Liver (tissue), 9 donors: ENCODE measurements around the gene CLK3. TPM values are rescaled to one million over a fixed set of nuclear protein-coding genes. Genes with fewer than 3 reads are reported as not detected.

ENCODE experiments used
- DNase-seq: peaks from one replicate; pipeline ENCODE4 v3.0.0-alpha.2; 2017; ENCODE audit warnings: low spot score
- H3K27ac ChIP-seq, 2 donors: one replicate each; pipeline ENCODE4 v1.7.0; 2013; ENCODE audit warnings: inconsistent platforms in 2 of 2, low read length in 2 of 2, control low read depth in 1 of 2, low read depth in 1 of 2, mild to moderate bottlenecking in 1 of 2
- H3K27me3 ChIP-seq, 4 donors: one replicate each; pipeline versions ENCODE4 v1.6.1 to v1.7.0; 2013; ENCODE audit warnings: low read length in 3 of 4, inconsistent platforms in 1 of 4, mild to moderate bottlenecking in 1 of 4, moderate library complexity in 1 of 4; ENCODE audit not compliant: control insufficient read depth in 4 of 4, insufficient read depth in 4 of 4
- H3K36me3 ChIP-seq, 4 donors: one replicate each; pipeline versions ENCODE4 v1.6.1 to v1.7.0; 2013; ENCODE audit warnings: low read length in 3 of 4, mild to moderate bottlenecking in 3 of 4, low read depth in 1 of 4, moderate library complexity in 1 of 4; ENCODE audit not compliant: control insufficient read depth in 4 of 4, insufficient read depth in 3 of 4
- H3K4me1 ChIP-seq, 4 donors: one replicate each; pipeline versions ENCODE4 v1.6.1 to v1.7.0; 2013; ENCODE audit warnings: low read length in 3 of 4, mild to moderate bottlenecking in 3 of 4, moderate library complexity in 1 of 4; ENCODE audit not compliant: control insufficient read depth in 4 of 4, insufficient read depth in 4 of 4
- H3K4me3 ChIP-seq, 3 donors: one replicate each; pipeline versions ENCODE4 v1.6.1 to v1.7.0; 2013; ENCODE audit warnings: low read length in 3 of 3, control low read depth in 1 of 3, low read depth in 1 of 3, mild to moderate bottlenecking in 1 of 3
- H3K9ac ChIP-seq, 2 donors: one replicate each; pipeline ENCODE4 v1.7.0; 2013; ENCODE audit warnings: low read length in 2 of 2, mild to moderate bottlenecking in 2 of 2, moderate library complexity in 2 of 2, control low read depth in 1 of 2, low read depth in 1 of 2
- H3K9me3 ChIP-seq, 4 donors: one replicate each; pipeline versions ENCODE4 v1.6.1 to v1.7.0; 2013; ENCODE audit warnings: low read length in 3 of 4; ENCODE audit not compliant: control insufficient read depth in 4 of 4
- ATF3 ChIP-seq: IDR thresholded peaks from 2 replicates; pipeline ENCODE4 v1.6.1; 2016; ENCODE audit warnings: antibody characterized with exemption
- CTCF ChIP-seq: fragments of 150-350 bp; IDR thresholded peaks from 2 replicates; pipeline ENCODE4 v1.5.1; 2017; ENCODE audit warnings: improper control_type of control experiment, low read depth, low read length; ENCODE audit not compliant: missing input control
- EGR1 ChIP-seq, 2 donors: IDR thresholded peaks; 2 replicates each; pipeline ENCODE4 v1.6.1; 2016 to 2018; ENCODE audit warnings: antibody characterized with exemption in 2 of 2, low read depth in 2 of 2
- FOXA1 ChIP-seq: IDR thresholded peaks from 2 replicates; pipeline ENCODE4 v1.6.1; 2016; ENCODE audit warnings: antibody characterized with exemption
- FOXA2 ChIP-seq: IDR thresholded peaks from 2 replicates; pipeline ENCODE4 v1.6.1; 2016; ENCODE audit warnings: antibody characterized with exemption
- GABPA ChIP-seq, 2 donors: IDR thresholded peaks in 1 of 2; conservative IDR thresholded peaks in 1 of 2; 2 replicates each; pipeline ENCODE4 v1.6.1; 2016; ENCODE audit warnings: antibody characterized with exemption in 2 of 2, mild to moderate bottlenecking in 1 of 2, moderate library complexity in 1 of 2
- HNF4A ChIP-seq, 2 donors: conservative IDR thresholded peaks; 2 replicates each; pipeline ENCODE4 v1.6.1; 2016; ENCODE audit warnings: antibody characterized with exemption in 2 of 2, mild to moderate bottlenecking in 2 of 2
- HNF4G ChIP-seq: IDR thresholded peaks from 2 replicates; pipeline ENCODE4 v1.6.1; 2016; ENCODE audit warnings: antibody characterized with exemption
- JUND ChIP-seq, 2 donors: IDR thresholded peaks; 2 replicates each; pipeline ENCODE4 v1.6.1; 2016; ENCODE audit warnings: antibody characterized with exemption in 2 of 2
- MAX ChIP-seq: IDR thresholded peaks from 2 replicates; pipeline ENCODE4 v1.6.1; 2016; ENCODE audit warnings: antibody characterized with exemption
- NR2F2 ChIP-seq: IDR thresholded peaks from 2 replicates; pipeline ENCODE4 v1.6.1; 2016; ENCODE audit warnings: antibody characterized with exemption
- RAD21 ChIP-seq, 2 donors: IDR thresholded peaks; 2 replicates each; pipeline ENCODE4 v1.6.1; 2016; ENCODE audit warnings: antibody characterized with exemption in 2 of 2, mild to moderate bottlenecking in 2 of 2
- REST ChIP-seq: IDR thresholded peaks from 2 replicates; pipeline ENCODE4 v1.6.1; 2016; ENCODE audit warnings: antibody characterized with exemption, mild to moderate bottlenecking
- RXRA ChIP-seq, 2 donors: IDR thresholded peaks; 2 replicates each; pipeline ENCODE4 v1.6.1; 2017 to 2018; ENCODE audit warnings: antibody characterized with exemption in 2 of 2, mild to moderate bottlenecking in 1 of 2
- SP1 ChIP-seq: IDR thresholded peaks from 2 replicates; pipeline ENCODE4 v1.6.1; 2018; ENCODE audit warnings: antibody characterized with exemption, mild to moderate bottlenecking
- TAF1 ChIP-seq: conservative IDR thresholded peaks from 2 replicates; pipeline ENCODE4 v1.6.1; 2016; ENCODE audit warnings: antibody characterized with exemption, mild to moderate bottlenecking
- YY1 ChIP-seq: IDR thresholded peaks from 2 replicates; pipeline ENCODE4 v1.6.1; 2016; ENCODE audit warnings: antibody characterized with exemption, mild to moderate bottlenecking
- ZBTB33 ChIP-seq: IDR thresholded peaks from 2 replicates; pipeline ENCODE4 v1.6.1; 2016; ENCODE audit warnings: antibody characterized with exemption
- WGBS: extraction: QIAGEN DNeasy Blood & Tissue Kit; methylation state at CpG from one replicate; pipeline ENCODE4 v1.1.7; 2013; 5-methylcytosine and 5-hydroxymethylcytosine counted together
- polyA plus RNA-seq, 2 donors: library from polyadenylated mRNA; stranded (reverse) in 1 of 2; unstranded in 1 of 2; fragments of 200-250 nt in 1 of 2; fragments of >200 nt in 1 of 2; fragmentation: Nextera tagmentation in 1 of 2; extraction: Ambion mirVana in 1 of 2; gene quantifications; one replicate each; pipeline versions ENCODE4 v1.2.1 to v1.2.3, GENCODE V29; 2013 to 2015
- total RNA-seq, 2 donors: library from RNA; depleted of rRNA; stranded (reverse); fragments of >200 nt; gene quantifications; one replicate each; pipeline ENCODE4 v1.2.3, GENCODE V29; 2014
- donor health status: healthy.
- donor health status: healthy.
- donor health status: healthy.
- donor health status: healthy.
- donor health status: healthy.

The CLK3 gene
- total and polyA plus RNA-seq, 4 donors, result 20.1 to 66.8 (median 28.4) TPM

GRCh38 chr15:74643665-74644204 lies 28.1 kb downstream of the CLK3 start:
- WGBS, result 94% methylated on average over 2 of the region's 2 CpGs
- Histone ChIP-seq H3K4me3 (no peak overlapping the region), H3K36me3 (peaks cover 0 to 21% (median 8%) of the 10 kb centered on the region in 4 donors), H3K27me3 (no peaks in the 10 kb centered on the region), H3K9ac (no peak overlapping the region), H3K27ac (no peak overlapping the region), H3K9me3 (no peaks in the 10 kb centered on the region), H3K4me1 (peaks cover 0 to 3% (median 1%) of the 10 kb centered on the region in 4 donors)
- TF ChIP-seq REST (no peak), FOXA2 (no peak), TAF1 (no peak), RXRA (IDR thresholded peaks at IDR 0.05) (no peak), EGR1 (IDR thresholded peaks at IDR 0.05; ENCODE audit: low read depth in 2 of 2) (no peak)
- DNase-seq, result no peak

GRCh38 chr15:74646480-74646879 lies 30.8 kb downstream of the CLK3 start:
- no peak for DNase-seq
- Histone ChIP-seq H3K27ac (no peak overlapping the region), H3K36me3 (peaks cover 0 to 6% (median 0%) of the 10 kb centered on the region in 4 donors), H3K9ac (no peak overlapping the region), H3K4me3 (no peak overlapping the region), H3K4me1 (peaks cover 6 to 16% (median 8%) of the 10 kb centered on the region in 4 donors), H3K27me3 (no peaks in the 10 kb centered on the region), H3K9me3 (no peaks in the 10 kb centered on the region)
- TF ChIP-seq YY1 (no peak), FOXA1 (no peak), HNF4A (conservative IDR thresholded peaks at IDR 0.05) (no peak), JUND (IDR thresholded peaks at IDR 0.05) (no peak), NR2F2 (no peak), REST (no peak), HNF4G (no peak), SP1 (no peak), TAF1 (no peak), MAX (no peak), ZBTB33 (no peak), FOXA2 (no peak), RAD21 (IDR thresholded peaks at IDR 0.05) (no peak), CTCF (no peak), ATF3 (no peak), EGR1 (IDR thresholded peaks at IDR 0.05; ENCODE audit: low read depth in 2 of 2) (no peak), GABPA (IDR thresholded peaks at IDR 0.05 in 1 of 2, conservative IDR thresholded peaks at IDR 0.05 in 1 of 2) (no peak), RXRA (IDR thresholded peaks at IDR 0.05) (no peak)
